Karpas-422 (cell line): ENCODE results near the gene THOC6. TPM values are rescaled to one million over a fixed set of nuclear protein-coding genes. Genes with fewer than 3 reads are reported as not detected.

Experiments
- DNase-seq: peaks from one replicate; pipeline ENCODE4 v3.0.0-alpha.2; 2015
- H2AFZ ChIP-seq: fragments of 200-600 bp; sonication (generic); 2 replicates; pipeline ENCODE4 v1.6.1; 2014; ENCODE audit warnings: antibody characterized with exemption, low read length, mixed read lengths
- H3K27ac ChIP-seq: fragments of 200-600 bp; sonication (generic); 2 replicates; pipeline ENCODE4 v1.5.1; 2014; ENCODE audit warnings: mild to moderate bottlenecking, low read length, moderate library complexity
- H3K27me3 ChIP-seq: fragments of 200-600 bp; sonication (generic); 2 replicates; pipeline ENCODE4 v1.6.1; 2014; ENCODE audit warnings: low read length, mixed read lengths
- H3K36me3 ChIP-seq: fragments of 200-600 bp; sonication (generic); 2 replicates; pipeline ENCODE4 v1.6.1; 2014; ENCODE audit warnings: low read length, mixed read lengths; ENCODE audit not compliant: insufficient read depth
- H3K4me1 ChIP-seq: fragments of 200-600 bp; sonication (generic); 2 replicates; pipeline ENCODE4 v1.6.1; 2014; ENCODE audit warnings: mild to moderate bottlenecking, low read length, mixed read lengths
- H3K4me2 ChIP-seq: fragments of 200-600 bp; sonication (generic); 2 replicates; pipeline ENCODE4 v1.6.1; 2014; ENCODE audit warnings: low read length, low read depth, mild to moderate bottlenecking; ENCODE audit not compliant: poor library complexity, severe bottlenecking
- H3K4me3 ChIP-seq: fragments of 200-600 bp; sonication (generic); 2 replicates; pipeline ENCODE4 v1.5.1; 2014; ENCODE audit warnings: mild to moderate bottlenecking, antibody characterized with exemption, low read length, mixed read lengths
- H3K79me2 ChIP-seq: fragments of 200-600 bp; sonication (generic); 2 replicates; pipeline ENCODE4 v1.6.1; 2014; ENCODE audit warnings: mild to moderate bottlenecking, low read length, mixed read lengths
- H3K9ac ChIP-seq: fragments of 200-600 bp; sonication (generic); 2 replicates; pipeline ENCODE4 v1.6.0; 2014; ENCODE audit warnings: low read length
- H3K9me2 ChIP-seq: fragments of 200-600 bp; sonication (generic), shearing (Covaris generic); replicated peaks from 2 replicates; pipeline ENCODE4 v1.6.0; 2014; ENCODE audit warnings: mild to moderate bottlenecking, low read length, moderate library complexity; ENCODE audit not compliant: insufficient read depth
- H3K9me3 ChIP-seq: fragments of 300-700, 200-600 bp; sonication (generic); 2 replicates; pipeline ENCODE4 v1.6.1; 2014; ENCODE audit warnings: low read length, mixed read lengths
- H4K20me1 ChIP-seq: fragments of 200-600 bp; sonication (generic); 2 replicates; pipeline ENCODE4 v1.6.1; 2014; ENCODE audit warnings: mild to moderate bottlenecking, antibody characterized with exemption, low read length, low read depth; ENCODE audit not compliant: insufficient read depth
- total RNA-seq: library from RNA; depleted of rRNA; stranded (reverse); fragments of >200 nt; shearing (Covaris generic); gene quantifications from 2 replicates; pipeline ENCODE4 v1.2.3, GENCODE V29; 2014; ENCODE audit warnings: low replicate concordance

Gene THOC6
- total RNA-seq, 1 experiment from 2014 or later = 20.0 TPM

DNA sequence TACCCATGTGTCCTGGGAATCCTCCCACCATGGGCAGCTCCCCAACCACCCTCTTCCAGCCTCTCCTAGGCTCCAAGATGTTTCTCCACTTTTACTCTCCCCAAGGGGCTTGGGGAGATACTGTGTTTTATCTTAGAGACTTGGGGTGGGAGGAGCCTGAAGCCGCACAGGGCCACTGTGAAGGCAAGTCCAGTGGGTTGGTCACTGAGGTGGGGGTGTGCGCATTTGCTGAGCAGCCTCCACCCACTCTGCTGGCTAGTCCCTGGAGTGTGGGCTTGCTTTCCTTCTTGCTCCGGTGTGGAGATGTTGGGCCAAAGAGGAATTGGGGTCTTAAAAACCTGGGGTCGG, 15.2 kb upstream of the THOC6 start:
- Histone ChIP-seq H3K27me3 (no peaks in the 10 kb centered on the region), H3K79me2 (no peaks in the 10 kb centered on the region), H3K9me2 (no peaks in the 10 kb centered on the region), H3K4me3 (no peak overlapping the region), H3K4me2 (no peak overlapping the region), H3K27ac (no peak overlapping the region), H3K4me1 (peaks cover 3% of the 10 kb centered on the region), H3K36me3 (no peaks in the 10 kb centered on the region), H2AFZ (no peak overlapping the region), H4K20me1 (no peaks in the 10 kb centered on the region), H3K9me3 (no peaks in the 10 kb centered on the region), H3K9ac (no peak overlapping the region)
- DNase-seq = no peak

DNA sequence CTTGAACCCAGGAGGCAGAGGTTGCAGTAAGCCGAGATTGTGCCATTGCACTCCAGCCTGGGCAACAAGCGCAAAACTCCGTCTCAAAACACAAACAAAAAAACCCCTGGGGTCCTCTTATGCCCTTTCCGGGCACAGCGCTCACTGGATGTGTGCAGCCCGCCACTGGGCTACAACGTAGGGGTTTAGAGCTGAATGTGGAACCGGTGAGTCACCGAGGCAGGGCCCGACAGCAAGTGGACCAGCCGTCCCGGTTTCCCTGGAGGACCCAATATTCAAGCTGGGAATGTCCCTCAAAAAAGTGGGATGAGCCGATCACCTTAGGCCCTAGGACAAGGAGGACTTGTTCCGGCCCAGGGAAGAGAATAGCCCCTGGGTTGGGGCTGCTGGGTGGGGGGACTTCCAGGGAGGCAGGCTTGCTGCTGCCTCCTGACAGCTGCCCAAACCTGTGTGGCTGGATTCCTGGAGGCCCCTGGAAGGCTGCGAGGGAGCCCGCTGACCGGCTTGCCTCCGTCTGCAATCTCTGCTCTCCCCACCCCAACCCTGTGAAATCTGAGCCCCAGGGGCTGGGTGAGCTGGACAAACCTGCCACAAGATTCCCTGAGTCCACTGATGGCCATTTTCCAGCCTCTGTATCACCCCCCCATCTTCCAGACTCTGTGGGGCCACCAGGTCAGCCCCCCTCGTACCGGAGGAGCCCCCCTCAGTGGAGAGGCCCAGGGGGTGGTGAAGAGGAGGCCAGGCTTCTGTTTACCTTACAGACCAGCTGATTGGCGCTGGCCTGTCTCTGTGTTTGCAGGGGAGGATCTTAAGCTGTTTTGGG, 14.1 kb upstream of the THOC6 start:
- H3K4me2 ChIP-seq = no peak overlapping the region

DNA sequence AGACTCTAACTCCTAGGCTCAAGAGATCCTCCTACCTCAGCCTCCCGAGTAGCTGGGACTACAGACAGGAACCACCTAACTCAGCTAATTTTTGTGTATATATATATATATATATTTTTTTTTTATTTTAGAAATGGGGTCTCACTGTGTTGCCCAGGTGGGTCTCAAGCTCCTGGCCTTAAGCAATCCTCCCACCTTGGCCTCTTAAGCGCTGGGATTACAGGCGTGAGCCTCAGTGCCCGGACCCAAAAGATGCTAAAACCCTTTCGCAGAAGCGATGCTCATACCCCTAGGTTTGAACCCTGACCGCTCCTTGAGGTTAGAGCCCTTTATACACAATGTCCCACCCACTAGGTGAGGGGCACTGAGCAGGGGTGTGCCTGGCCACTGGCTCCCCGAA, 13.3 kb upstream of the THOC6 start:
- Histone ChIP-seq H3K4me2 (no peak overlapping the region), H3K9ac (no peak overlapping the region), H3K4me1 (no peaks in the 10 kb centered on the region), H3K9me2 (no peaks in the 10 kb centered on the region), H3K79me2 (no peaks in the 10 kb centered on the region), H4K20me1 (no peaks in the 10 kb centered on the region), H3K9me3 (no peaks in the 10 kb centered on the region), H3K27me3 (no peaks in the 10 kb centered on the region), H2AFZ (no peak overlapping the region), H3K27ac (no peak overlapping the region), H3K36me3 (no peaks in the 10 kb centered on the region), H3K4me3 (no peak overlapping the region)
- DNase-seq = no peak

More for the DNA sequence above, 14.1 kb upstream of the THOC6 start:
- H3K79me2 ChIP-seq = no peaks in the 10 kb centered on the region
- DNase-seq = no peak
- H3K27me3 ChIP-seq = no peaks in the 10 kb centered on the region
- no peak overlapping the region for H2AFZ ChIP-seq
- H3K4me3 ChIP-seq = no peak overlapping the region
- no peak overlapping the region for H3K9ac ChIP-seq
- H3K9me2 ChIP-seq = no peaks in the 10 kb centered on the region
- peaks cover 2% of the 10 kb centered on the region for H3K4me1 ChIP-seq
- no peak overlapping the region for H3K27ac ChIP-seq
- H3K36me3 ChIP-seq = no peaks in the 10 kb centered on the region
- H3K9me3 ChIP-seq = no peaks in the 10 kb centered on the region
- no peaks in the 10 kb centered on the region for H4K20me1 ChIP-seq

DNA sequence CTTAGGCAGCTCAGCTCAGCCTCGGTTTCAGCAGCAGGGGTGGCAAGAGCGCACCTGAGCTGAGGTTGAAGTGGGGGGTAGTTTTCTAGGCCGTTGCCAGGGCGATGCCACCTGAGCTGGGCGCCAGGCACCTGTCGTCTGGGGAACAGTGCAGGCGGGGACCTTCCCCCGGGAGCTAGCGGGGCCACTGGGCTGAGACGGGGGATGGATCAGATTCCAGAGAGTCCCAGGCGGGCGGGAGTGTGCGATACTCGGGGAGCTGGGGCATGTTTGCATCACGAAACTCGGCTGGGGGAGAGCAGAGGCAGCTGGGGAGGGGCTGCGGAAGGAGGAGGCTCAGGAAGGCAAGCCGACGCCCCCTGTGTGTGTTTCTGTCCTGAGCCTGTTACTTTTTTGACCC, 11.6 kb upstream of the THOC6 start:
- H3K27ac ChIP-seq = no peak overlapping the region
- H3K4me1 ChIP-seq = no peaks in the 10 kb centered on the region
- H3K4me3 ChIP-seq = no peak overlapping the region
- no peaks in the 10 kb centered on the region for H3K9me2 ChIP-seq
- H3K36me3 ChIP-seq = no peaks in the 10 kb centered on the region
- no peaks in the 10 kb centered on the region for H3K79me2 ChIP-seq
- DNase-seq = no peak
- no peak overlapping the region for H2AFZ ChIP-seq
- no peak overlapping the region for H3K9ac ChIP-seq
- H4K20me1 ChIP-seq = no peaks in the 10 kb centered on the region
- no peak overlapping the region for H3K4me2 ChIP-seq
- no peaks in the 10 kb centered on the region for H3K27me3 ChIP-seq
- H3K9me3 ChIP-seq = no peaks in the 10 kb centered on the region

DNA sequence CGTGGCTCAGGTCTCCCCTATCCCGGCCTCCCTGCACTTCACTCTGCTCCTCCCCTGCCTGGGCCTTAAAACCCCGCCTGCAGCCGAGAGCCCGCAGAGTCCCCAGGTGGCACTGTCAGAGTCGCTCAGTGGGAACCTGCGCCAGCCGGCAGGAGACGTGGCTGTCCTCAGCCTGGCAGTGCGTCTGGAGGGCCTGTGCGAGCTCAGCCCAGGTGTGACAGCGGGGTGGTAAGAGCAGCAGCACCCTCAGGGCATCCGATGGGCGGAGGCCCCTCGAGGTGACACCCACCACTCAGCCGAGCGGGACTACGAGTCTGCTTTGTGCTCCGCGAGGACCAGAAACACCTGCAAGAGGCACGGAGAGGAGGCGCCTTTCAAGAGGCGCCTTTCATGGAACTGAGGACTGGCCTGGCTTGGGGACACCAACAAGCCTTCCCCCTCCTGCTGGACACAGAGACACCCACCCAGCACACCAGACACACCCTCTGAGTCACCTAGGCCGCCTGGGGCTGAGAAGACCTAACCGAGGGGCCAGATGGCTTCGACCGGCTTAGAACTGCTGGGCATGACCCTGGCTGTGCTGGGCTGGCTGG, 10.9 kb upstream of the THOC6 start, which contains the start of gene CLDN9:
Gene CLDN9, plus strand, starts transcription at position 96 of the 593 bp plus-strand sequence. Its CDS starts 440 bp downstream, at position 536.
- Histone ChIP-seq H3K9ac (no peak within 1 kb of the TSS), H3K4me2 (no peak within 1 kb of the TSS), H3K4me3 (no peak within 1 kb of the TSS), H3K27ac (no peak within 1 kb of the TSS), H3K4me1 (no peaks in the 10 kb centered on the region), H3K79me2 (no peaks in the 10 kb centered on the region), H3K36me3 (no peaks in the 10 kb centered on the region), H3K9me2 (no peaks in the 10 kb centered on the region), H3K9me3 (no peaks in the 10 kb centered on the region), H3K27me3 (no peaks in the 10 kb centered on the region), H4K20me1 (no peaks in the 10 kb centered on the region), H2AFZ (no peak within 1 kb of the TSS)
- no peak for DNase-seq

DNA sequence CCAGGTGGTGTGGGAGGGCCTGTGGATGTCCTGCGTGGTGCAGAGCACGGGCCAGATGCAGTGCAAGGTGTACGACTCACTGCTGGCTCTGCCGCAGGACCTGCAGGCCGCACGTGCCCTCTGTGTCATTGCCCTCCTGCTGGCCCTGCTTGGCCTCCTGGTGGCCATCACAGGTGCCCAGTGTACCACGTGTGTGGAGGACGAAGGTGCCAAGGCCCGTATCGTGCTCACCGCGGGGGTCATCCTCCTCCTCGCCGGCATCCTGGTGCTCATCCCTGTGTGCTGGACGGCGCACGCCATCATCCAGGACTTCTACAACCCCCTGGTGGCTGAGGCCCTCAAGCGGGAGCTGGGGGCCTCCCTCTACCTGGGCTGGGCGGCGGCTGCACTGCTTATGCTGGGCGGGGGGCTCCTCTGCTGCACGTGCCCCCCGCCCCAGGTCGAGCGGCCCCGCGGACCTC, 10.3 kb upstream of the THOC6 start:
- Histone ChIP-seq H3K9me2 (no peaks in the 10 kb centered on the region), H3K27ac (no peak overlapping the region), H2AFZ (no peak overlapping the region), H3K27me3 (no peaks in the 10 kb centered on the region), H3K9ac (no peak overlapping the region), H3K36me3 (no peaks in the 10 kb centered on the region), H3K79me2 (no peaks in the 10 kb centered on the region), H3K4me3 (no peak overlapping the region), H3K9me3 (no peaks in the 10 kb centered on the region), H4K20me1 (no peaks in the 10 kb centered on the region), H3K4me1 (no peaks in the 10 kb centered on the region), H3K4me2 (no peak overlapping the region)
- DNase-seq = no peak

DNA sequence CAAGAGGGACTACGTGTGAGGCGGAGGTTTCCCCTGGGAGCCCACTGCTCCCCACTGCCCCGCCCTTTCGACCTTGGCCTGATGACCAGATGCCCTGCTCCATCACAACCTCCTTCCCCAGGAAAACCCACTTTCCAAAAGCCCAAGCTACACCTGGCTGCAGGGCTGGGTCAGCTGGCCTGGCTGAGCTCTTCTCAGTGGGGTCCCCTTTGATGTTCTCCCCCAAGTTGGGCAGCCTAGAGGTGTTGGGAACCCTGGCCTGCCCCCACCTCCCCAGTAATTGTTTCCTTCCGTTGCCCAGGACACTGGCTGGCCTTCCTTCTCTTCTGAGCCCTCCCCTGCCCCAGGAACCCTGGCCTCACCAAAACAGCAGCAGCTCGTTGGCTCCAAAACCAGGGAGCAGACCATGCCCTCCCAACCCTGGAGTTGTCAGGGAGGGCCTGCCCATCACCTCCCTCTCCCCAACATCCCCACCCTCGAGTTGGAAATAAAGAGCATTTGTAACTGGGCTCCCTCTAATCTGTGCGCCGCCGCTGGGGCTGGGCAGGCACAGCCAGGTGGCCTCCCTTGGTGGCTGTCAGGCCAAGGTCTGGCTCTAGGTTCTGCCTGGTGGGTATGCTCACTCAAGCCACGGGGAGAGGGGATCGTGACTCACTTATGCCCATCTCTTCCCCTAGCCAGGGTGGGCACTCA, 9.7 kb upstream of the THOC6 start:
- H3K9me3 ChIP-seq = no peaks in the 10 kb centered on the region
- H3K79me2 ChIP-seq = no peaks in the 10 kb centered on the region
- no peaks in the 10 kb centered on the region for H3K36me3 ChIP-seq
- H3K9me2 ChIP-seq = no peaks in the 10 kb centered on the region
- no peak overlapping the region for H3K4me3 ChIP-seq
- no peaks in the 10 kb centered on the region for H3K4me1 ChIP-seq
- H3K27me3 ChIP-seq = no peaks in the 10 kb centered on the region
- H3K27ac ChIP-seq = no peak overlapping the region
- no peak overlapping the region for H3K4me2 ChIP-seq
- no peak overlapping the region for H3K9ac ChIP-seq
- H2AFZ ChIP-seq = no peak overlapping the region
- no peaks in the 10 kb centered on the region for H4K20me1 ChIP-seq
- no peak for DNase-seq

DNA sequence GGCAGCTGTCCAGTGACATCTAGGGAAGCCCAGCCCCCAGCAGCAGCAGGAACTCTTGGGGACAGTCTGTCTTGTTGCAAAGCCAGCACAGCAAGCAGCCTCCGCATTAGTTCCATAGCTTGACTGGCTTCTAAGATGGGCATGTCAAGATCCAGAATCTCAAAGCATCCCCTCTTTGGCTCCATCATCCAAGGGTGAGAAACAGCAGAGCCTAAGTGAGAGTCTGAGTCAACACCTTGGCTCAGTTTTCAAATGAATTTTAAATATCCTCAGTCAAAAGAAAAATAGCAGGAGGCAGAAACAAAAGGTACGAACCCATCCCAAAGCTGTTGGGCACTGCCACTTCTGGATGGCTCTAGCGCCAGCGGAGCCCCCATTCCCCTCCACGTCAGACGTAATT, 8.9 kb upstream of the THOC6 start:
- Histone ChIP-seq H3K9me2 (no peaks in the 10 kb centered on the region), H3K27ac (no peak overlapping the region), H3K4me3 (no peak overlapping the region), H3K9me3 (no peaks in the 10 kb centered on the region), H3K27me3 (no peaks in the 10 kb centered on the region), H3K4me1 (peaks cover 2% of the 10 kb centered on the region), H2AFZ (no peak overlapping the region), H3K4me2 (no peak overlapping the region), H3K79me2 (no peaks in the 10 kb centered on the region), H3K9ac (no peak overlapping the region), H3K36me3 (no peaks in the 10 kb centered on the region), H4K20me1 (no peaks in the 10 kb centered on the region)
- no peak for DNase-seq
